GM21723 (cell line): ENCODE data around the gene SERPINB2.
A peak's percentile ranks its signal among the peaks of the same experiment; 100 is the strongest.
"Not testable (repeated sequence)": the region's sequence is repeated elsewhere in the genome, so short reads cannot be mapped to it uniquely, and the experiment has no call there.

Experiments
- ATAC-seq: cut with Tn5 transposase; IDR thresholded peaks from one replicate; pipeline ENCODE4 v1.9.1; 2021; ENCODE audit warnings: mild to moderate bottlenecking, moderate library complexity; ENCODE audit not compliant: unreplicated experiment

SERPINB2 gene

GRCh38 chr18:63888470-63889190 lies 1.1 kb downstream of the SERPINB2 start:
- ATAC-seq, result no peak

DNA sequence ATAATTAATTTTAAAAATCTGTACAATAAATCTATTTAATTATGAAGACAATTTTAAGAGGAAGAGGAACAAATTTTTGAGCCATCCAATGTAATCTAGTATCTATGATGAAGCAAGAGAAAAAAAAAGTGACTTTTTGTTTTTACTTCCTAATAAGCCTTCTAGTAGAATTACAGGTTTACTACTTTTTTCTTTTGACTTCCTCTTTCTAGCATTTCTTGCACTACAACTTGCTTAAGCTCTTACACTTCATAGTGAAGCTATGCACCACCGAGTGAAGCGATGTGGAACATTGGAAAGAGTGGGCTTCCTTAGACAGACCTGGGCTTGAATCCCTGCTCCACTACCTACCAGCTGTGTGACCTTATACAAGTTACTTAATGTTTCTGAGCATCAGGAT lies 2.1 kb downstream of the SERPINB2 start:
- no peak for ATAC-seq

DNA sequence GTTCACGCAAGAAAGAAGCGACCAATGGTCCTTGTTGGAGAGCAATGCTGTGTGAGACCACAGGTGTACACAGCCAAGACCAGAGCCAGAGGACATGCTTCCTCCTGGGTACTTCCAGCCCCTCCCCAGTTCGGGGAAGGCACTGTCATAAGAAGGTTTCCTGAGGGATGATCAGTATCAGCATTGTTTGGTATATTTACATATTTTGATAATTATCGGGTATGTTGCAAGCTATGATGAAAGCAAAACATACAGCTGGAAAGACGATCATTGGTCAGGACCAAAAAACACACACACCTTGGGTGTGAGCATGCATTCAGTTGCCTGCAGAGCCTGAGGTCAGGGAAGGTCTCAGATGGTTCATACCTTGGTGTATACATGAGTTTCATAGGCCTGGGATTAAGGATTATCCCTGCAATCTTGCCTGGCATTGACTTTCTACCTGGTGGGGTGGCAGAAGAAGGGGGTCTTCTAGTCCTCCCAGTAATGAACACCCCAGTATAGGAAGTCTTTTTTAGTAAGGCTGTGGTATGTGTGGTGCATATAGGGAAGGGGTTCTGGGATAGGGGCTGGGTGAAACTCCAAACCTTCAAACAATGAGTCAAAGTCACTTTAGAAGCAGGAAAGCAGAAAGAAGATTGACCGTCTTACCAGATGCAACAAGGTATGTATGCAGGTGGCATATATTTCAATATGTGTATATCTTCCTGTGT lies 2.9 kb downstream of the SERPINB2 start:
- ATAC-seq, result no peak

DNA sequence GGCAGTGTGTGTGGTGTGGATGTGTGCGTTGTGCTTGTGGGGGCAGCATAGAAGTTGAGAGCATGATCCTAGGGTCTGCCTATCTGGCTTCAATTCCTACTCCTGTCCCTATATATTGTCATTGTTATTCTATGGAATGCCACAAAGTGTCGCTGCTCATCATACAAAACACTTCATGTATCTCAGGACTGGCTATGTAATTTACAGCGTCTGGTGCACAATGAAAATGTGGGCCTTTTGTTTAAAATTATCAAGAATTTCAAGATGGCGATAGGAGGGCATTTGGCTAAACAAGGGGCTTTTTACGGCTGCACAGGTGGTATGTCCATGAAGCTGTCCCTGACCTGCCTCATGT lies 3.4 kb downstream of the SERPINB2 start:
- no peak for ATAC-seq

GRCh38 chr18:63892566-63892965 lies 5.1 kb downstream of the SERPINB2 start:
- ATAC-seq, result no peak

GRCh38 chr18:63894106-63894772 lies 6.7 kb downstream of the SERPINB2 start:
- ATAC-seq, result no peak

DNA sequence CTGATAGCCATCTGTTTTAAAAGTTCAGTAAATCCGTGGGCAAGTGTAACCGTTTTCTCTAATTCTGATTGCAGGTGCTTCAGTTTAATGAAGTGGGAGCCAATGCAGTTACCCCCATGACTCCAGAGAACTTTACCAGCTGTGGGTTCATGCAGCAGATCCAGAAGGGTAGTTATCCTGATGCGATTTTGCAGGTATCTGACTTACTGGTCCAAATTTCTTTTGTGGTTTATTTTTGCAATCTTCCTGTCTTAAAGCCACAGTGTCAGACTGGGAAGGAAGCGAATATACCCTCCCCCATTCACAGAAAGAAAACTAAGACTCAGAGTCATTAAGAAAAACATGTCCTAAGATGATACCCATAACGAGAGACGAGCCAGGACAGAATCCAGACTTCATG lies 7.7 kb downstream of the SERPINB2 start:
- no peak for ATAC-seq

- ATAC-seq, result no peak
These were observed 9.6 kb downstream of the SERPINB2 start for GRCh38 chr18:63897072-63897471.

DNA sequence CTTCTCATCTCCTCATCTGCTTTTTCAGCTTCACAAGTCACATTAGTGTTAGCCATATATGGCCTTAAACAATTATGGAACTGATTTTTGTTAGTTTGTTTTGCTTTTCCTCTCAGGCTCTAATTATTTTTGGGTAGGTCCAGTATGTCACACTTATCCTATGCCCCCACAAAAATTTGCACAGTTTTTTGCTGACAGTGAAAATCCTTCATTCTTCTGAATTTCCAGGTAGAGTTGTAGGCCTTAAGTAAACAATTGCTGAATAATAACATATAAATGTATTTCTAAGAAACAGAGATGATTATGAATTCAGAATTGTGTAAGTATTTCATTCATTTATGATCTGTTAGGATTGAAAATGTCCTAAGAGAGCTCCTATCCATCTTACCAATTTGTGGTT lies 11.7 kb downstream of the SERPINB2 start:
- no peak for ATAC-seq

- no peak for ATAC-seq
These were observed 16.5 kb downstream of the SERPINB2 start for GRCh38 chr18:63903851-63904570.

DNA sequence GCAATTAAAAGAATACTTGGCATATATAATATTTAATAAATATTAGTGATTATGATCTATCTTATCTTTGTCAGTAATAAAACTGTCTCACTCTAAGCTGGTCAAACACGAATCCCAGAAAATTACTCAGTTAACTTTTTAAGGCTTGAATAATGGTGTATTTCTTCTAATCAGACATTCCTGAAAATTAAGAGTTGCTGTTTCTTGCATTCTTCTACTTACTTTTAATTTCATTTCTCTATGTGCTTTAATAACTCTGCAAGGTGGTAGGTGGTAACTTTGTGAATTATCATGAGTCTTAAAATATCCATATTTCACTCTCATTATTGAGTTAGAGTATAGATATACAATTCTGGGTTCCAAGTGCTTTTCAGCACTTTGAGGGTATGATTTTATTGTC lies 17.2 kb downstream of the SERPINB2 start:
- no peak for ATAC-seq

GRCh38 chr18:63905361-63905760 lies 17.9 kb downstream of the SERPINB2 start:
- ATAC-seq, result no peak

- no peak for ATAC-seq
These were observed 18.6 kb downstream of the SERPINB2 start for GRCh38 chr18:63906056-63906455.

- ATAC-seq, result peak; percentile 72
These were observed 20.2 kb downstream of the SERPINB2 start, which contains the start of gene SERPINB10 for GRCh38 chr18:63907664-63908063. Gene SERPINB10, plus strand, starts transcription at chr18:63907958. Its CDS starts 7,553 bp downstream, at chr18:63915511.

- ATAC-seq, result no peak
These were observed 21.4 kb downstream of the SERPINB2 start for GRCh38 chr18:63908858-63909257.

GRCh38 chr18:63909870-63910269 lies 22.4 kb downstream of the SERPINB2 start:
- ATAC-seq, result peak; percentile 73

- no peak for ATAC-seq
These were observed 30.3 kb downstream of the SERPINB2 start for GRCh38 chr18:63917817-63918216.

DNA sequence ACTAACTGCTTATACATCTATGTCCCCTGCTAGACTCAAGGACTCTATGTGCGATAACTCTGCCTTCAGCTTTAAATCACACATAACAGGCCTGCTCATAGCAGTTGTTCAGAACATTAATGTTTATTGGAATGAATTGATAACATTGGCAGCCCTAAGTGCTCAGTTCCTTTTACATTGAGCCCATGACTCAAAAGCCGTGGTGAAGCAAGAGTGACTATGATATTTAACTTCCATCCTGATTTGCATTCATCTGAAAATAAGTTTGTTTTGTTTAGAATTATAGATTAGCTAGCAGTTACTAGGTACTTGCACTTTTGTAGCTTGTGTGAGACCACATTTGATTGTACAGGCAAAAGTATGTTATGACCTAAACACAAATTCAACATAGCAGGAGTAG lies 34.5 kb downstream of the SERPINB2 start:
- ATAC-seq, result no peak

- no peak for ATAC-seq
These were observed 37.0 kb downstream of the SERPINB2 start for GRCh38 chr18:63924551-63924950.

DNA sequence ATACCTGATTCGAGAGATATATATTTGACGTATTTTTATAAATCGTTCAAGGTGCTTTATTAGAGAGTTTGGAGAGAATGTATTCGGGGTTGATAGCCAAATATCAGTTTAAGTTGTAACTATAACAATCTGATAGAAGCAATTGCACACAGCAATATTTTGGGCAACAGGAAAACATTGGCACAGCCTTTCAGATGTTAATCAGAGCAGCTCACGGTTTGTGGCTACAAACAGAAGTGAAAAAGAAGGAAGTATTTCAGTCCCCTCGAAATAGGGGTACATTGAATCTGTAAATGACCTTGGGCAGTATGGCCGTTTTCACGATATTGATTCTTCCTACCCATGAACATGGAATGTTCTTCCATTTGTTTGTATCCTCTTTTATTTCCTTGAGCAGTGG lies 40.8 kb downstream of the SERPINB2 start:
- no peak for ATAC-seq

DNA sequence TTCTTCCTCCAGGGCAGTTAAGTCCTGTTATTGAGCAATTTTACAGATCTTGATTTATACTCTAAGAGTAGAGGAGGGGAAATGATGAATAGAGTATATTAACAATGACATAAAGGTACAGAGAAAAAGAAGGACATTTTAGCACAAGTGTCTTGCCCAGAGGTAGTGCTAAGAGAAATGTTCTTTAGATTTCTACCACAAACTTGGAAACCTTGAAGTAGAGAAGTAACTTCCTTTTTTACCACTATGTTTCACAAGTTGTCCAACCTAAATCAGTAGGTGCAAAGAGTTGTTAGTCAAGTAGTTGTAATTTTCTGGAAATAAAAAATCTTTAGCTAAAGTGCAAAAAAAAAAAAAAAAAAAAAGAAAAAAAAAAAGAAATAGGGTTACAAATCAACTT lies 41.9 kb downstream of the SERPINB2 start:
- ATAC-seq, result not testable (repeated sequence)
